ENCODE data around the gene VGF.

DNA sequence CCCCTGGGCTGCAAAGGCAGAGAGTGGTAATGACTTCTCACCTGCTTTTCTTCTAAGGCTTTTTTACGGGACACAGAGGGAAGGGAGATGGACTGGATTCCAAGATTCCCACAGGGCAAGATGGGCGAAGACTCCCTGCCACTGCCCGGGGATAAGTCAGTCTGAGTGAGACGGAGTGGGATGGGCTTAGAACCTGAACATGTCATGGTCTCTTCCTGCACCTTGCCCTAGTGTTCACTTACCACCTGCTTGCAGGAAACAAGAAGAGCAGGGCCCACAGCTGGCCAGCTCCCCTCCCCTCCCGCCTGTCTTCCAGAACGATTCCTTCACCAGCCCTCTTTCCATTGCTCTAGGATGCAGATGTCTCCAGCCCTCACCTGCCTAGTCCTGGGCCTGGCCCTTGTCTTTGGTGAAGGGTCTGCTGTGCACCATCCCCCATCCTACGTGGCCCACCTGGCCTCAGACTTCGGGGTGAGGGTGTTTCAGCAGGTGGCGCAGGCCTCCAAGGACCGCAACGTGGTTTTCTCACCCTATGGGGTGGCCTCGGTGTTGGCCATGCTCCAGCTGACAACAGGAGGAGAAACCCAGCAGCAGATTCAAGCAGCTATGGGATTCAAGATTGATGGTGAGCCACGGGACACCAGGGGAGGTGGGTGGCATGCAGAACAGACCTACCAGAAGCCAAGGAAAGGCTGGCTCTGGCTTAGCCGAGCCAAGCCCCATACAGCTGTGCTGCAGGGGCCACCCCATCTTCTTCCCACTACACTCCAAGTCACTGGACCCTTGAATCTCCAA lies 37.1 kb downstream of the VGF start:
- TF ChIP-seq, protein P1, sequence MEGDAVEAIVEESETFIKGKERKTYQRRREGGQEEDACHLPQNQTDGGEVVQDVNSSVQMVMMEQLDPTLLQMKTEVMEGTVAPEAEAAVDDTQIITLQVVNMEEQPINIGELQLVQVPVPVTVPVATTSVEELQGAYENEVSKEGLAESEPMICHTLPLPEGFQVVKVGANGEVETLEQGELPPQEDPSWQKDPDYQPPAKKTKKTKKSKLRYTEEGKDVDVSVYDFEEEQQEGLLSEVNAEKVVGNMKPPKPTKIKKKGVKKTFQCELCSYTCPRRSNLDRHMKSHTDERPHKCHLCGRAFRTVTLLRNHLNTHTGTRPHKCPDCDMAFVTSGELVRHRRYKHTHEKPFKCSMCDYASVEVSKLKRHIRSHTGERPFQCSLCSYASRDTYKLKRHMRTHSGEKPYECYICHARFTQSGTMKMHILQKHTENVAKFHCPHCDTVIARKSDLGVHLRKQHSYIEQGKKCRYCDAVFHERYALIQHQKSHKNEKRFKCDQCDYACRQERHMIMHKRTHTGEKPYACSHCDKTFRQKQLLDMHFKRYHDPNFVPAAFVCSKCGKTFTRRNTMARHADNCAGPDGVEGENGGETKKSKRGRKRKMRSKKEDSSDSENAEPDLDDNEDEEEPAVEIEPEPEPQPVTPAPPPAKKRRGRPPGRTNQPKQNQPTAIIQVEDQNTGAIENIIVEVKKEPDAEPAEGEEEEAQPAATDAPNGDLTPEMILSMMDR (IDR thresholded peaks at IDR 0.05; ENCODE audit: insufficient read depth, low read depth, low read length), result no peak
- no peak for TF ChIP-seq EZH2 (IDR thresholded peaks at IDR 0.05; ENCODE audit: insufficient read depth, low read length)

Measured in astrocyte (in vitro differentiated cells and primary cell).